GM21390 (cell line): Measurements from ENCODE around the gene EIF5AL1.
"Not testable (repeated sequence)": the region's sequence is repeated elsewhere in the genome, so short reads cannot be mapped to it uniquely, and the experiment has no call there.

ENCODE experiments used
- ATAC-seq: cut with Tn5 transposase; IDR thresholded peaks from one replicate; pipeline ENCODE4 v1.9.1; 2021; ENCODE audit not compliant: unreplicated experiment

EIF5AL1 gene

GRCh38 chr10:79487296-79488194 lies 24.8 kb upstream of the EIF5AL1 start:
- peak; percentile 83 for ATAC-seq

DNA sequence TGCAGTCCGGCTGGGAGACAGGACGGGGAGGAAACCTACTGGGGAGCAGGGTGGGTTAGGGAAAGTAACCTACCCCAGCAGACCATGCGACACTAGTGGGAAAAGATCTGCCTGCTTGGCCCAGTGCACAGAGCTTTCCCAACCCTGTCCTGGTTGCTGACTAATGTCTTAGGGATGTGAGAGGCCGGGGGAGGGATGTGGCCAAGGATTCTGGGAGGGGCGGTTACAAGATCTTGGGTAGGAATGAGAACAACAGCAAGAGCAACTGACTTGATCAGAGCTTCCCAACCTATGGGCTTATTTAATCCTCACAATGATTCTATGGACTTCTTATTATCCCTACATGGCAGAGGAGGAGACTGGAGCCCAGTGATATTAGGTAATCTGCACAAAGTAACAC lies 24.0 kb upstream of the EIF5AL1 start:
- no peak for ATAC-seq

DNA sequence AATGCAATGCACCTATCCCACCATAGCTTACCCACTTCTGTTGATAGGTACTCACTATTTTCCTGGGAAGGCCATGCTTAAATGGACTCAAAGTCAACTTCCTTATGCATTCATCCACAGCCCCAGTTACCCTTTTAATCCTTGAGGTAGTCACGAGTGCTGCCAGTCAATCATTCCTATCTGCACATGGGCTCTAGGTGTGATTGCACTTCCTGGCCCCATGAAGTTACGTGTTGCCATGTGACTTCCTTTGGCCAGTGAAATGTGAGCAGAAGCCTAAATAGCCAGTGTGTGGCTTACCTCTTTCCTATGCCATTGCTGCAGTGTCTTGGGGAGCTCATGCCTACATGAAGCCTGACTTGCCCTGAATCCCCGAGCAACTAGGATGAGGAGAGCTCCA lies 23.5 kb upstream of the EIF5AL1 start:
- no peak for ATAC-seq

- no peak for ATAC-seq
Observed at GRCh38 chr10:79490400-79491142, 21.8 kb upstream of the EIF5AL1 start.

GRCh38 chr10:79491143-79491835 lies 21.0 kb upstream of the EIF5AL1 start:
- no peak for ATAC-seq

DNA sequence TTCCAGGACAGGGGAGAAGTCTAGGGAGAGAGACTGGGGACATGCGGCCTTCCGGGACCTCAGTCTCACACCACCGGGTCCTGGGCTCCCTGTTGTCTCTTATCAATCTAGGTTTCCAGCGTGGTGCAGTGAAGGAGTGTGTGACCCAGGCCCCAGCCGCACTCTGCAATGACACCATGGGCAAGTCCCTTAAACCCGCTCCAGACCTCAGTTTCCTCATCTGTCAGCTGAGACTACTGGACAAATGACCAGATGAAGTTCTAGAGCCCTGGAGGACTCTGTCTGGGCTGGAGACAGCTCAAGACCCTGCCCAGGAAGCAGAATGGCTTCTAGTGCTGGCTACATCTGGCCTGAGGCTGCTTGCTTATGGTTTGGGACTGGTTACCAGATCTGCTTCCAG lies 20.1 kb upstream of the EIF5AL1 start:
- no peak for ATAC-seq

- ATAC-seq = no peak
Observed at GRCh38 chr10:79492839-79493238, 19.5 kb upstream of the EIF5AL1 start.

GRCh38 chr10:79493806-79494205 lies 18.5 kb upstream of the EIF5AL1 start:
- no peak for ATAC-seq

GRCh38 chr10:79494871-79495705 lies 17.2 kb upstream of the EIF5AL1 start:
- ATAC-seq = no peak

DNA sequence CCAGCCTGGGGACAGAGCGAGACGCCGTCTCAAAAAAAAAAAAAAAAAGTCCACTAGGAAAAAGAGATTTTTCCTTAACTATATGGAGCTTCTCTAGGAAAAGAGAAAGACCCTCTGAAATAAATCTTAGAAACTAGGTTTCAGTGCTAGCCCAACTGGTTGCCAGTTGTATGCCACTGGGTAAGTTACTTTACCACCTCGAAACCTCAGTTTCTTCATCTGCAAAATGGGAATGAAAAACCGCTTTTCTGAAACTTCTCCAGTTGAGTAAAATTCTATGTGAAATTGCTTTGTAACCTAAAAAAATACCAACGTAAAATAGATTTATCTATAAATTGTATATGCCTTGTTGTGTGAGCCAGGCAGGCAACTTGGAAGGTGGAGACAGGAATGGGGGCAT lies 16.5 kb upstream of the EIF5AL1 start:
- ATAC-seq = no peak

DNA sequence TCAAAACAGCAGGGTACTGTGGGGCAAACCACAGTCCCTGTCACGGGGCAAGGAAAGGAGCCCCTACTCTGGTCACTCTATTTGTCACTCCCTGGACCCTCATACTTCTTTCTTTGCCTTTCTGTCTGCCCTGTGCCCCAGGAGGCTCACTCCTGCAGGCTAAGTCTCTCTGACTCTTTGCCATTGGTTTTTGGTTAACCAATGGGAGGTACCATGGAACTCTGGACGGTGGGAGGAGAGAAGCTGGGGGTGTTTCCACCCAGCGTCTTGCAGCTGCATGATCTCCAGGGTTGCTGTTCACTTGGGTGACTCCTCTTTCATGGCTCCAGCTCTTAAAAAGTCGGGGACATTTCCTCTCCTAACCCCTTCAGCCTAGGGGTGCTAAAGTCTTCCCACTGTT lies 15.4 kb upstream of the EIF5AL1 start:
- no peak for ATAC-seq

- ATAC-seq = no peak
Observed at GRCh38 chr10:79498291-79498829, 14.0 kb upstream of the EIF5AL1 start.

GRCh38 chr10:79502561-79503309 lies 9.6 kb upstream of the EIF5AL1 start:
- no peak for ATAC-seq

DNA sequence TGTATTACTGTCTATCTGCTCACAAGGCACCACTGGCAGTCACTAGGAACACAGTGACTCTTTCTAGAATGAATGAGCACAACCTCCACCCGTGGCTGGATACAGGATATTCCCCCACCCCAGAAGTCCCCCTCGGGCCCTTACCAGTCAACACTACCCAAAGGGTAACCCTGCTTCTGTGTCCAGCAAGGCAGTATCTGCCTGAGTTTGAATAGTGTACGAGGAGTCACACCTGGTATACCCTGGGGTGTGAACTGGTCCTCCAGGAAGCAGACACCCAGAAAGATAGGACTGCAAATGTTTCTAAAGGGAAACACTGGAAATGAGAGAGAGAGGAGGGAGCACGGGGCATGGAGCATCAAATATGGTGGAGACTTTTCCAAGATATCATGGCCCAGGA lies 8.5 kb upstream of the EIF5AL1 start:
- not testable (repeated sequence) for ATAC-seq

- not testable (repeated sequence) for ATAC-seq
Observed at GRCh38 chr10:79504483-79504882, 7.8 kb upstream of the EIF5AL1 start.

DNA sequence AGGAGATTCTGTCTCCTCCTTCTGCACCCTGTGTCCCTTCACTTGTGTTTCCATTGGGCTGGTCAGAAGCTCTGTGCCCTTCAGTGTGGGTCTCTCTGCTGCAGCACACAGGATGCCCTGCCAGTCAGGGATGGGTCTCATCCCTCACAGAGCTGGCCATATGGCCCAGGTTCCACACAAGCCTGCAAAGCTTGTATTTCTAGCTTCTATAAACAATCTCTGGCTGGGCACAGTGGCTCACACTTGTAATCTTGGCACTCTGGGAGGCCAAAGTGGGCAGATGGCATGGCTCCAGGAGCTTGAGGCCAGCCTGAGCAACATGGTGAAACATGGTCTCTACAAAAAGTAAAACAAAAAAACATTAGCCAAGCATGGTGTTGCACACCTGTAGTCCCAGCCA lies 7.0 kb upstream of the EIF5AL1 start:
- ATAC-seq = not testable (repeated sequence)

DNA sequence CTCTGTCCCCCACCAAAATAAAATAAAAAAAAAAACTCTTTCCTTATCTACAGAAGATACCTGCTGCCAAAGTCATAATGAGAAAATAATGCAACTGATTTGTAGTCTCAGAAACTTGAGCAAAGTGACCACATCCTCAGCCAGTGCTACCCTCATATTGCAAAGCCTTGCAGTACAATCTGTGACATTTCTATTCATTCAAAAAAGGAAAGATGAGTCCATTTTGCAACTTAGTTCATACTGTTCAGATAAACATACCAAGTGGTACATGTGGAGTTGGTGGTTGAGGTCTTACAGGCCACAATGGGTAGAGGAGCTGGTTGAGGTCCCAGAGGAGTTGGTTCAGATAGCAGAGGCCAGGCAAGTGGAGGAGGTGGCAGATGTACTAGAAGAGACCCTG lies 6.5 kb upstream of the EIF5AL1 start:
- peak; percentile 61 for ATAC-seq

DNA sequence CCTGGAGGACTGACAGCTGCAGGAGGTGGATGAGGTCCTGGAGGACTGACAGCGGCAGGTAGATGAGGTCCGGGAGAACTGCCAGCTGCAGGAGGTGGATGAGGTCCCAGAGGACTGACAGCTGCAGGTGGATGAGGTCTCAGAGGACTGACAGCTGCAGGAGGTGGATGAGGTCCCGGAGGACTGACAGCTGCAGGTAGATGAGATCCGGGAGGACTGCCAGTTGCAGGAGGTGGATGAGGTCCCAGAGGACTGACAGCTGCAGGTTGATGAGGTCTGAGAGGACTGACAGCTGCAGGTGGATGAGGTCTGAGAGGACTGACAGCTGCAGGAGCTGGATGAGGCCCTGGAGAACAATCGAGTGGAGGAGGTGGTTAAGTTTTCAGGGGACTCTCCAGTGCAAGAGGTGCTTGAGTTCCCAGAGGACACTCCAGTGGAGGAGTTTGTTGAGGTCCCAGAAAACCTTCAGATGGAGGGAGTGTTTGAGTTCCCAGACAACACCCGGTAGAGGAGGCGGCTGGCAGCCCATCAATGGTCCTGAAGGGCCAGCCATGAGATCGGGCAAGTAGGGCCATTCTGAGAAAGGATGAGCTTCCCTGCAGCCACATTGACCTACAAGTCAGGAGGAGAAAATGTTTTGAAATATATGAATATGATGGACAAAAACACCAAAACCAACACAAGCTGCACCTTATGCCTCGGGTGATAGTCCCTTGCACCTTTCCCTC lies 4.7 kb upstream of the EIF5AL1 start:
- no peak for ATAC-seq

- ATAC-seq = not testable (repeated sequence)
Observed at GRCh38 chr10:79508245-79508644, 4.1 kb upstream of the EIF5AL1 start.
